WTC11 (cell line): Measurements from ENCODE around the gene DNAH14. TPM values are rescaled to one million over a fixed set of nuclear protein-coding genes. Genes with fewer than 3 reads are reported as not detected.

Experiments
- ATF1 ChIP-seq: sonication (generic); formaldehyde crosslinking; IDR thresholded peaks from 2 replicates; pipeline ENCODE4 v1.8.1; 2023; ENCODE audit warnings: mild to moderate bottlenecking, moderate library complexity, missing genetic modification reagents
- ATF2 ChIP-seq: sonication (generic); formaldehyde crosslinking; IDR thresholded peaks from 2 replicates; pipeline ENCODE4 v1.8.1; 2022; ENCODE audit warnings: low read depth, missing genetic modification reagents, borderline replicate concordance
- ATF6 ChIP-seq: sonication (generic); formaldehyde crosslinking; IDR thresholded peaks from 2 replicates; pipeline ENCODE4 v1.8.1; 2023; ENCODE audit warnings: mild to moderate bottlenecking, missing genetic modification reagents
- CREB1 ChIP-seq: sonication (generic); formaldehyde crosslinking; IDR thresholded peaks from 2 replicates; pipeline ENCODE4 v1.8.0; 2023; ENCODE audit warnings: mild to moderate bottlenecking, missing genetic modification reagents
- E2F1 ChIP-seq: sonication (generic); formaldehyde crosslinking; IDR thresholded peaks from 2 replicates; pipeline ENCODE4 v1.8.0; 2022; ENCODE audit warnings: mild to moderate bottlenecking, missing genetic modification reagents
- FOXJ3 ChIP-seq: sonication (generic); formaldehyde crosslinking; IDR thresholded peaks from 2 replicates; pipeline ENCODE4 v1.9.0; 2021; ENCODE audit warnings: missing genetic modification reagents, mild to moderate bottlenecking, borderline replicate concordance
- FOXK1 ChIP-seq: sonication (generic); formaldehyde crosslinking; IDR thresholded peaks from 2 replicates; pipeline ENCODE4 v1.8.0; 2022; ENCODE audit warnings: mild to moderate bottlenecking, moderate library complexity, missing genetic modification reagents
- GTF2I ChIP-seq: fragments of 250-450 bp; sonication (Bioruptor Pico); conservative IDR thresholded peaks from 2 replicates; pipeline ENCODE4 v1.4.0; 2021; ENCODE audit warnings: mild to moderate bottlenecking
- MLX ChIP-seq: sonication (generic); formaldehyde crosslinking; IDR thresholded peaks from 2 replicates; pipeline ENCODE4 v1.8.1; 2023; ENCODE audit warnings: mild to moderate bottlenecking, missing genetic modification reagents, moderate library complexity
- MXD4 ChIP-seq: fragments of 250-450 bp; sonication (Bioruptor Pico); IDR thresholded peaks from 2 replicates; pipeline ENCODE4 v1.8.0; 2021; ENCODE audit warnings: mild to moderate bottlenecking, moderate library complexity, borderline replicate concordance
- NFYB ChIP-seq: sonication (generic); formaldehyde crosslinking; conservative IDR thresholded peaks from 2 replicates; pipeline ENCODE4 v1.8.0; 2022; ENCODE audit warnings: low read depth, missing genetic modification reagents
- NR3C1 ChIP-seq: sonication (generic); formaldehyde crosslinking; conservative IDR thresholded peaks from 2 replicates; pipeline ENCODE4 v1.8.1; 2023; ENCODE audit warnings: low read depth, mild to moderate bottlenecking, missing genetic modification reagents
- PRRX2 ChIP-seq: fragments of 250-450 bp; sonication (Bioruptor Pico); IDR thresholded peaks from 2 replicates; pipeline ENCODE4 v1.8.0; 2021; ENCODE audit warnings: mild to moderate bottlenecking
- TEAD4 ChIP-seq: sonication (generic); formaldehyde crosslinking; IDR thresholded peaks from 2 replicates; pipeline ENCODE4 v1.8.0; 2022; ENCODE audit warnings: mild to moderate bottlenecking, missing genetic modification reagents
- TP53 ChIP-seq: sonication (generic); formaldehyde crosslinking; IDR thresholded peaks from 2 replicates; pipeline ENCODE4 v1.8.1; 2023; ENCODE audit warnings: mild to moderate bottlenecking, missing genetic modification reagents
- ZBTB21 ChIP-seq: sonication (generic); formaldehyde crosslinking; IDR thresholded peaks from 2 replicates; pipeline ENCODE4 v1.8.1; 2023; ENCODE audit warnings: mild to moderate bottlenecking, missing genetic modification reagents, borderline replicate concordance
- ZNF281 ChIP-seq: sonication (generic); formaldehyde crosslinking; IDR thresholded peaks from 2 replicates; pipeline ENCODE4 v1.8.0; 2023; ENCODE audit warnings: mild to moderate bottlenecking, missing genetic modification reagents
- ZNF425 ChIP-seq: fragments of 250-450 bp; sonication (Bioruptor Pico); conservative IDR thresholded peaks from 2 replicates; pipeline ENCODE4 v1.9.0; 2021; ENCODE audit warnings: mild to moderate bottlenecking
- ZNF512 ChIP-seq: sonication (generic); formaldehyde crosslinking; IDR thresholded peaks from 2 replicates; pipeline ENCODE4 v1.8.1; 2022; ENCODE audit warnings: missing genetic modification reagents, borderline replicate concordance
- ZNF532 ChIP-seq: fragments of 250-450 bp; sonication (Bioruptor Pico); IDR thresholded peaks from 2 replicates; pipeline ENCODE4 v1.9.0; 2021; ENCODE audit warnings: mild to moderate bottlenecking, borderline replicate concordance
- total RNA-seq: library from RNA; stranded (reverse); gene quantifications from 3 replicates; pipeline ENCODE4 v1.2.3, GENCODE V29; 2021

The DNAH14 gene
- total RNA-seq, 1 experiment from 2014 or later: 34.1 TPM

GRCh38 chr1:224929335-224930237, at the start of gene DNAH14 (continued):
- TF ChIP-seq ATF6 (CRISPR knock-in tag) (no peak), PRRX2 (CRISPR knock-in tag) (no peak), NFYB (peak; percentile 57; the same call in 1 of the 2 replicates), TEAD4 (CRISPR knock-in tag) (no peak; the same call in 1 of the 2 replicates), ZBTB21 (CRISPR knock-in tag) (peak; percentile 92; the same call in 1 of the 2 replicates), FOXJ3 (0 out of 2 replicates have a peak, but pooled peaks have one; percentile 44), E2F1 (CRISPR knock-in tag) (peak; percentile 92), TP53 (CRISPR knock-in tag) (peak; percentile 96), ZNF281 (peak; percentile 97), NR3C1 (CRISPR knock-in tag) (0 out of 2 replicates have a peak, but pooled peaks have one; percentile 19), ZNF512 (CRISPR knock-in tag) (0 out of 2 replicates have a peak, but pooled peaks have one; percentile 72), FOXK1 (CRISPR knock-in tag) (peak; percentile 92), MLX (CRISPR knock-in tag) (no peak), GTF2I (CRISPR knock-in tag) (no peak), CREB1 (peak; percentile 72; the same call in 1 of the 2 replicates), ATF2 (CRISPR knock-in tag) (peak; percentile 73; the same call in 1 of the 2 replicates), ZNF532 (CRISPR knock-in tag) (peak; percentile 75; the same call in 1 of the 2 replicates), ATF1 (CRISPR knock-in tag) (no peak), MXD4 (no peak), ZNF425 (CRISPR knock-in tag) (no peak)
